Measurements from ENCODE around the gene NAPG.
"Not testable (repeated sequence)": the region's sequence is repeated elsewhere in the genome, so short reads cannot be mapped to it uniquely, and the experiment has no call there.

The NAPG gene

DNA sequence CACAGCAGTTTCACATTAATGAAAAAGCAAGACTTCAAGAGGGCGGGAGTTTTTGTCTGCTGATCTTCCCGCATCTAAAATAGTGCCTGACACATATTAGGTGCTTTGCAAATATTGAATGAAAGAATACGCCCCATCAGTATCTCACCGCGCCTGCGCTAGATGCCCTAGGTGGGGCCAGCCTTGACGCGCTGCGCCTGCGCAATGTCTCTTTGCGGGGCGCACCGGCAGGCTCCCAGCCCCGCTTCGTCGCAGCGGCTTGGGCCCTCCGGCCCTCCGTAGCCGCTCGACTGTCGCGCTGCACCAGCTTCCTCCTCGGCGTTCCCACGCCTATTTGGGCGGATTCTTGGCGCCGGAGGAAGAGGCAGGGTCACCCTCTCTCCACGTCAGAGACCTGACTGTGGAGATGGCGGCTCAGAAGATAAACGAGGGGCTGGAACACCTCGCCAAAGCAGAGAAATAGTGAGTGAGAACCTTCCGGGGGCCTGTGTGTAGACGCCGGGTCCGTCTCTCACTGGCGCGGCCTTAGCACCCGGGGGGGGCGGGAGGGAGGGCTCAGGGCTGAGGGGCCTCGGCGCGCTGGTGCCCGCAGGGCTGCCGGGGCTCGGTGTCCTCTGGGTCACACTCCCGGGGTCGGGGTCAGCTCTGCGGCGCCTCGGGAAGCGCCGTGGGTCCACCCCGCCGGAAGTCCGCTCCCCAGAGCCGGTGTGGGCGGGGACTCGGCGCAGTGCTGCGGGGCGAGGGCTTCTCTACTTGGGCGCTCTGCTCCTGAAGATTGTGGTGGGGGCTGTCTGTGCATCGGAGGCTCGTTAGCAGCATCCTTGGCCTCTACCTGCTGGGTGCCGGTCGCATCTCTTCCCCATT, at the start of gene NAPG:
Gene NAPG (plus strand): TSS at position 331 of the 864 bp plus-strand sequence. CDS start 76 bp downstream, at position 407.
- peak; percentile 82 to 89 for ATAC-seq

DNA sequence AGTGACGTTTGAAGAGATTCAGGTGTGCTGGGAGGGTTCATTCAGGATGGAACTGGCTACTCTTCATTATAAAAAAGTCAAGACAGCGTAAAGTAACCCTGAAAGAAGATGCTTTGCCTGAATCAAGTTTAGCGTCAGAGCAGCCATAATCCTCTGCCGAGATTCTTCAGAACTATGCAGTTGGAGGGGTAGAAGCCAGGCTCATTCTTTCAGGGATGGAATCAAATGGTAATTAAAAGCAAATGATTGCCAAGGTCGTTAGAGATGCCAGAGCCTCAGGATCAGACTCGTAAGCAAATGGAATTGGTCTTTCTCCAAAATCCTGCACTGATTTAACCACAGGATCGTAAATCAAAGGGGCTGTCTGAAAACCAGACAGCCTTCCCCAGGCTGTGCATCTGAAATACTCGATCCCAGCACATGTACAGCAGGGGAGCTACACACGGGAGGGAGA, 49.5 kb upstream of the NAPG start:
- ATAC-seq: no peak

- ATAC-seq: no peak
Observed at GRCh38 chr18:10477121-10477862, 48.5 kb upstream of the NAPG start.

GRCh38 chr18:10477863-10478260, 48.0 kb upstream of the NAPG start:
- no peak for ATAC-seq

DNA sequence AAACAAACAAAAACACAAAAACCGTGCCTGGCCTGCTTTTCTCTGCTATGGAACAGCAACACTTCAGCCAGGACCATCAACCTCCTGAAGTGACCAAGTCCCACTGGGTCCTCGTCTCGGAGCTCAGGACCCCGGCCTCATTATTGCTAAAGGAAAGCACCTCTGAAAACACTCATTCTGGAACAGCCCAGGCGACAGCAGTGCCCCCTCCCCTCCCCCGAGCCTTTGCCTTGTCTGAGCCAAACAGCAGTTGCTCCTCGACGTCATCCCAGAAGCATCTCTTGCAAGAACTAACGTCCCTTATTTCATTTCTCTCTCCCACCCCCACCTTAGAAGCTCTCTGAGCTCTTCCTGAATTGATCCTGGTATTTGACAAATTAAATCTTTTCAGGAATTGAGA, 44.0 kb upstream of the NAPG start:
- ATAC-seq: no peak

GRCh38 chr18:10482363-10482984, 43.4 kb upstream of the NAPG start:
- ATAC-seq: no peak

DNA sequence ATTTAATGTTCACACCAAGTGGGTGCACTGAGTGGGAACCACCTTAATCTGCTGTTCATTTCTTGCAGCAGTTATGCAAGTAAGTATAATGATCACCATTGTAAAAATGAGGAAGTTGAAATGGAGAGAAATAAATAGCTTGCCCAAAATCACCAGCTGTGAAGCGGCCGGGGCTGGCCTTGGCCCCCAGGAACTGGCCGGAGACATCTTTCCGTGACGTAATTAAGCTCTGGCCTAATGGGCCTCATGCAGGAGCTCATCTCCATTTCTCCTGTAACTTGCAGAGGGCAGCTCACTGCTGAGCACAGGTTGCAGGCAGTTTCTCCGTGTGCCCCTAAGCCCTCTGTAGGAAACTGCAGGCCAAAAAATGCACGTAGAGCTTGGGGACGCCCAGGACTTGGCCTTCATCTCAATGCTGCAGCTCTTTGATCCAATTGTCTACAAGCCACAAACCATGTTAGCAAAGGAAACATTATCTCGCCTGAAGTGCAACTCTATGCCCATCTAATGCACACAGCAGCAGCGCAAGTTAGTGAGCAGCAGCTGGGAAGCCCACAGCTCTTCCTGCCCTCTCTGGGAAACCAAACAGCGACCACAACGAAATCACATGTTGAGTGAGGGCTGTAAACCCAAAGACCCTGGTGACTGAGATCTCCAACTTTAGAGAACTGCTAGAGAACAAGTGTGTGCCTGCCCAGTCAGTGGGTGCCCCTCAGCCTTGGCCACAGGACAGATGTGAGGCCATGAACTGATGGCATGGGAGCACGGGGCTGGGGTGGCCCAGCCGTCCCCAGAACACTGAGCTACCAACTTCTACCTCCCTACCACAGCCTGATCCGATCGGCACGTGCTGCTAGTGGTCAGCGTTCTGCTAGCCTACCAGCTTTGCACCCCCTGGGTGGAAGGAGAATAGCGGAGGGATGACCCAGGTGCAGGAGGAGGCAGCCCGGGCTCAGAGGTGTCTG, 42.6 kb upstream of the NAPG start:
- no peak for ATAC-seq

DNA sequence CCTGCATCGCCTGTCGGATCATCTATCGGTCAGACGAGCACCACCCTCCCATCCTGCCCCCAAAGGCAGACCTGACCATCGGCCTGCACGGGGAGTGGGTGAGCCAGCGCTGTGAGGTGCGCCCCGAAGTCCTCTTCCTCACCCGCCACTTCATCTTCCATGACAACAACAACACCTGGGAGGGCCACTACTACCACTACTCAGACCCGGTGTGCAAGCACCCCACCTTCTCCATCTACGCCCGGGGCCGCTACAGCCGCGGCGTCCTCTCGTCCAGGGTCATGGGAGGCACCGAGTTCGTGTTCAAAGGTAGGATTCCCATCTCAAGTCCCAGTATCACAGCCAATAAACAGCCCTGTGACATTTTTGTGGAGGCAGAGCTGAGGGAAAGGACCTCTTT, 40.4 kb upstream of the NAPG start:
- ATAC-seq: no peak

- ATAC-seq: no peak
Observed at GRCh38 chr18:10486362-10486761, 39.5 kb upstream of the NAPG start.

DNA sequence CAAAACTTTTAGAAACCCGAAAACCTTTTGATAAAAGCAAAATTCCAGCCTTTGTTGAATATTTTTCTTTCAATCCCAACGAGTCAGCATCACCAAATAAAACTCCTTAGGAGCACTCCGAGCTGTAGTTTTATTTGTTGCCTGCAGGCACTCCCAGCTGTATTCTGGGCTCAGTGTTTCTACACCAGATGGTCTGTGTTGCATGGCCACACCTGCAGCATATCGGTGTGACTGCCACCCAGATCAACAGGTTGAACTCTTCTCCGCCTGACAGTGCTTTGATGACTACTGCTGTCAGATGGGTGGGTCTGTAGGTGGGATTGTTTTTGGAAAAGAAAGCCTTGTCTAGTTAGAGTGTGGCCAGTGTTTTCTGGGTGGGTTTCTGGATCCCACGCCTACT, 38.7 kb upstream of the NAPG start:
- ATAC-seq: no peak

DNA sequence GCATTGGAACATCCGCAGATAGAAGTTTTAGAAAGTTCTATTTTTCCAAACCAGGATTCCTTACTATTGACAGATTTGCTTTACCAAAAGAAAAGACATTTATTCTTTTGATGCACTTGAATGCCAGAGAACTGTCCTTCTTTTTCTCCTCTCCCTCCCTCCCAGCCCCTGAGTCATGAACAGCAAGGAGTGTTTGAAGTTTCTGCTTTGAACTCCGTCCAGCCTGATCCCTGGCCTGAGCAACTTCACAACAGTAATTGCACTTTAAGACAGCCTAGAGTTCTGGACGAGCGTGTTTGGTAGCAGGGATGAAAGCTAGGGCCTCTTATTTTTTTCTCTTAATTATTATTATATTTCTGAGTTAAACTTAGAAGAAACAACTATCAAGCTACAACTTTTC, 37.8 kb upstream of the NAPG start:
- no peak for ATAC-seq

GRCh38 chr18:10490401-10491165, 35.2 kb upstream of the NAPG start:
- peak; percentile 81 to 95 for ATAC-seq

GRCh38 chr18:10495936-10496335, 29.9 kb upstream of the NAPG start:
- no peak for ATAC-seq

DNA sequence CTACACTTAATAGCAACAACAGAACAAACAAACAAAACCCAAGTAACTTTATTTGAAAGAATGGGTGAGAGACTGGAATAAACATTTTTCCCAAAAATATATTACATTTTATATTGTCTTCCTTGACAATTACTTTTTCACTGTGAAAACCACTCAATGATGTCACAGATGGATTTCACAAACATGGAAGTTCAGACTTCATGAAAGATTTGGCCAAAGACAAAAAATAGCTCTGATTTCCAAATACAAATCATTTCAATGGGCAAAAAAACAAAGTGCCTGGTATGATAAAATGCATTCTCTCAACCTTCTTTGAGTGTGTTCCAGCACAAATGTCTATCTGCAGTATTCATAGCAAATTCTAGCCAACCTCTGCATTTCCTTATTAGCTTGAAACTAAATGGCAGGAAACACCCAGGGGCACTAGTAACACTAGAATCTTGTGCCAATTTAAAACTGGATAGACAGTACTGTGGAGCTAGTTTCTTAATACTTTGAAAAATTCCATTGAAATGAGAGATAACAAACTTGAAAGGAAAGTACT, 28.5 kb upstream of the NAPG start:
- no peak for ATAC-seq

DNA sequence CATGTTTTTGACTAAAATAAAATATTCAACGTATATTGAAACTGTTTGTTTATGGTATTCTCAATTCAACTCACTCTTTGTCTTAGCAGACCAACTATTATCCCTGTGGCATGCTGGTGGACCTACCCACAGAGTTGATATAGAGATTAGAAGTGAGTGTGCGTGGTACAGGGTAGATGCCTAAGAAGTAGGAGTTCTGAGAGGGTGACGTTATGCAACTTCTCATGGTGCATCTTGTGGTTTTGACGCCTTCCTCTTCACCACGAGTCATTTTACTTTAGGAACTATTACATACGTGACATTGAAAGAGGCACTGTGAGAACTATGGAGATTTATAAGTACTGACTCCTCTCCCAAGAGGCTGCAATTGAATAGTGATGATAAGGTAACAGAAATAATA, 26.6 kb upstream of the NAPG start:
- ATAC-seq: peak in 1 of 2 donors; percentile 55

- no peak for ATAC-seq
Observed at GRCh38 chr18:10500038-10500437, 25.8 kb upstream of the NAPG start.

- ATAC-seq: no peak
Observed at GRCh38 chr18:10504723-10505122, 21.1 kb upstream of the NAPG start.

DNA sequence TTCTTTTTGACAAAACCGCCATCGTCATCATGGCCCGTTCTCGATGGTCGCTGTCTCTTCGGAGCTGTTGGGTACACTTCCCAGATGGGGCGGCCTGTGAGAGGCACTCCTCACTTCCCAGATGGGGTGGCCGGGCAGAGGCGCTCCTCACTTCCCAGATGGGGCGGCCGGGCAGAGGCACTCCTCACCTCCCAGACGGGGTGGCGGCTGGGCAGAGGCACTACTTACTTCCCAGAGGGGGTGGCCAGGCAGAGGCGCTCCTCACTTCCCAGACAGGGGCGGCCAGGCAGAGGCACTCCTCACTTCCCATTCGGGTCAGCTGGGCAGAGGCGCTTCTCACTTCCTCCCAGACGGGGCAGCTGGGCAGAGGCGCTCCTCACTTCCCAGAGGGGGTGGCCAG, 19.9 kb upstream of the NAPG start:
- ATAC-seq: not testable (repeated sequence)

GRCh38 chr18:10508591-10508990, 17.2 kb upstream of the NAPG start:
- no peak for ATAC-seq

DNA sequence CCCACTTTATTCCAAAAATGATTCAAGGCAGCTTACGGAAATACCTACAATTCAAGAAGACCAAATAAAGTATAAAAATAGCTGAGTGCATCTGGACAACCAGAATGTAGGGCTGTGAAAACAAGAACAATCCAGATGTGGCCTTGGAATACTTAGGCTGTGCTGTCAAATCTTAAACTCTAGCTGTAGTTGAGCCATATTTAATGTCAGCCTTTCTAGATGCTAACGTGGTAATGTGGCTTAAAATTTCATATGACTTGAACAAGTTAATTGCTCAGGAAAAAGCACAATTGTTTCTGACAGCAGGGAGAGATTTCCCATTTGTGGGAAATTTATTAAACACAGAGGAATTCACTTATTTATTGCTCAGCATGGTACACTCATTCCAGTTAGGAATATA, 14.6 kb upstream of the NAPG start:
- no peak for ATAC-seq

- ATAC-seq: no peak
Observed at GRCh38 chr18:10514082-10514481, 11.7 kb upstream of the NAPG start.

Data from activated CD4-positive, CD25-positive, alpha-beta regulatory T cell treated with anti-CD3 and anti-CD28 coated beads, Interleukin-2, amount 50 U/mL, for 24 hours (primary cell).